Rectal smooth muscle tissue (tissue), 1 donor: ENCODE measurements around the gene CORO1A.
A peak's percentile ranks its signal among the peaks of the same experiment; 100 is the strongest.
"Not testable (repeated sequence)": the region's sequence is repeated elsewhere in the genome, so short reads cannot be mapped to it uniquely, and the experiment has no call there.

ENCODE experiments used
- H3K27ac ChIP-seq: one replicate; pipeline ENCODE4 v1.7.0; 2013; ENCODE audit warnings: low read depth, low read length, inconsistent platforms
- H3K27me3 ChIP-seq: one replicate; pipeline ENCODE4 v1.7.0; 2013; ENCODE audit warnings: low read length; ENCODE audit not compliant: control insufficient read depth, insufficient read depth
- H3K36me3 ChIP-seq: one replicate; pipeline ENCODE4 v1.7.0; 2013; ENCODE audit warnings: low read length; ENCODE audit not compliant: control insufficient read depth, insufficient read depth
- H3K4me1 ChIP-seq: one replicate; pipeline ENCODE4 v1.7.0; 2013; ENCODE audit warnings: low read length; ENCODE audit not compliant: control insufficient read depth, insufficient read depth
- H3K4me3 ChIP-seq: one replicate; pipeline ENCODE4 v1.7.0; 2013; ENCODE audit warnings: low read length
- H3K9ac ChIP-seq: one replicate; pipeline ENCODE4 v1.7.0; 2013; ENCODE audit warnings: low read length

The CORO1A gene

DNA sequence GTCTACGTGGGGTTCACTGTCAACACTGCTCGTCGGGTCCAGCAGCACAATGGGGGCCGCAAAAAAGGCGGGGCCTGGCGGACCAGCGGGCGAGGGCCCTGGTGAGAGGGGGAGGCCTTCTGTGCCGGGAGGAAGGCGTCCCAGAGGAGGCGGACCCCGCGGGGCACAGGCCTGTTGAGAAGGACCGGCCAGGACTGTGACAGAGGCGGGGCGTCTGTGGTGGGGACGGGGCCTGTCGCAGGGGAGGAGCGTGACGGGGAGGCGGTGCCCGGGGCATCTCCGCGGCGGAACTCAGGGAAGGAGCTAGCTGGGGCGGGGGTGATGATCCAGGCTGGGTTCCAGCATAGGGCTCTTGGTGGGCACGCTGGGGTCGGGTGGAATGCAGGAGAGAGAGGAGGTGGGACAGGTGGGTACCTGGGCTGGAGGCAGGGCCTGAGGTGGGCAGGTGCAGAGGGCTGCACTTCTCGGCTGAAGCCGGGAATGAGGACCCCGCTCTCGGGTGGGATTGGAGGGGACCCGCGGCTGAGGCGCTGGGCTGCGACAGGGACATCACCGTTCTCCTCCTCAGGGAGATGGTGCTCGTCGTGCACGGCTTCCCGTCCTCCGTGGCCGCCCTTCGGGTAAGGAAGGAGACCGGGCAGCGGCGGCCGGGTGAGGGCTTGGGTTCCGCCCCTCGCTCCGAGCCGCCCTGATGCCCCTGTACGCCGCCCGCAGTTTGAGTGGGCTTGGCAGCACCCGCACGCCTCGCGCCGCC is 10.9 kb downstream of the CORO1A start:
- H3K27me3 ChIP-seq, H3K9ac ChIP-seq, H3K36me3 ChIP-seq, H3K27ac ChIP-seq, H3K4me1 ChIP-seq: not testable (repeated sequence)
- peak overlapping the region; percentile 48 for H3K4me3 ChIP-seq

DNA sequence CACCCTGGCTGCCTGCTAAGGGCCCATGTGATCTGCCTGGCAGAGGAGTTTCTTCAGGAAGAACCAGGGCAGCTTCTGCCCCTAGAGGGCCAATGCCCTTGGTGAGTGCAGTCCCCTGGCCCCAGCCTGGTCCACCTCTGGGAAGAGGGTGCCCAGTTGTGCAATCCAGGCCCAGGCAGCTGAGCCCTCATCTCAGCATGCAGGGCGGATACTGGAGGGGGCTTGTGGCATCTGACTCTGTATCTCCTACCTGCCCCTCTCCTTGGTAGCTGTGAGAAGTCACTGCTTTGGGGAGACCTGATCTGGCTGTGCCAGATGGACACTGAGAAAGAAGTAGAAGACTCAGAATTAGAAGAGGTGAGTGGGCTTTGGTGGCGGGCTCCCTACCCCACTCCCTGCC is 13.6 kb downstream of the CORO1A start:
- not testable (repeated sequence) for H3K27ac ChIP-seq, H3K27me3 ChIP-seq, H3K9ac ChIP-seq, H3K4me1 ChIP-seq, H3K4me3 ChIP-seq, H3K36me3 ChIP-seq

DNA sequence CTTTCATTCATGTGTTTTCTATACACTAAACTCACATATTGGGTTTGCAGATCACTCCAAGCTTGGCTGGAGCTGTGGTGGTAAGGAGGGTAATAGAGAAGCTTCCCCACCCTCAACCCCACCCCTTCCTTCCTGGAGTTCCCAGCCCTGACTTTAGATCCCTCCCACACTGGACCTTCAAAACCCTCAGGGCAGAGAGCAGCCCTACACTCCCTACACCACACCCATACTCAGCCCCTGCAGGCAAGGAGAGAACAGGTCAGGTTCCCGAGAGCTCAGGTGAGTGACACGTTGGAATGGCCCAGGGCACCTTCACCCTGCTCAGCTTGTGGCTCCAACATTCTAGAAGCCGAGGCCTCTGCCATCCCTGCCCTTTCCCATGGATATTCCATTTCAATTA is 15.6 kb downstream of the CORO1A start, which contains the start of gene SULT1A3:
SULT1A3 (plus strand) TSS at position 207 of the 400 bp plus-strand sequence. CDS start 1,474 bp downstream, outside the sequence.
- H3K4me1 ChIP-seq, H3K9ac ChIP-seq, H3K27me3 ChIP-seq, H3K27ac ChIP-seq, H3K4me3 ChIP-seq, H3K36me3 ChIP-seq: not testable (repeated sequence)

DNA sequence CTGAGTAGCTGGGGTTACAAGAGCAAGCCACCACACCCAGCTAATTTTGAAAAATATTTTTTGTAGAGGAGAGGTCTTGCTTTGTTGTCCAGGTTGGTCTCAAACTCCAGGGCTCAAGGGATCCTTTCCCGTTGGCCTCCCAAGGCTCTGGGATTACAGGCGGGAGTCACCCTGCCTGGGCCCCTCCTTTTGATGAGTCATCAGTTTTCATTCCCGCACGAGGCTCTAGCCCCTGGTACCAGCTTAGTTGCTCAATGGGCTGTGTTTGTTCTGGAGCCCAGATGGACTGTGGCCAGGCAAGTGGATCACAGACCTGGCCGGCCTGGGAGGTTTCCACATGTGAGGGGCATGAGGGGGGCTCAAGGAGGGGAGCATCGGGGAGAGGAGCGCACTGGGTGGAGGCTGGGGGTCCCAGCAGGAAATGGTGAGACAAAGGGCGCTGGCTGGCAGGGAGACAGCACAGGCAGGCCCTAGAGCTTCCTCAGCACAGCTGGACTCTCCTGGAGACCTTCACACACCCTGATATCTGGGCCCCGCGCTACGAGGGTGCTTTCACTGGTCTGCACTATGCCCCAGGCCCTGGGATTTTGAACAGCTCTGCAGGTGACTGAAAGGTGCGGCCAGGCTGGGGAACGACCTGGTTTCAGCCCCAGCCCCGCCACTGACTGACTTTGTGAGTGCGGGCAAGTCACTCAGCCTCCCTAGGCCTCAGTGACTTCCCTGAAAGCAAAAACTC is 16.4 kb downstream of the CORO1A start:
- H3K36me3 ChIP-seq, H3K4me1 ChIP-seq, H3K27me3 ChIP-seq, H3K9ac ChIP-seq, H3K27ac ChIP-seq, H3K4me3 ChIP-seq: not testable (repeated sequence)

DNA sequence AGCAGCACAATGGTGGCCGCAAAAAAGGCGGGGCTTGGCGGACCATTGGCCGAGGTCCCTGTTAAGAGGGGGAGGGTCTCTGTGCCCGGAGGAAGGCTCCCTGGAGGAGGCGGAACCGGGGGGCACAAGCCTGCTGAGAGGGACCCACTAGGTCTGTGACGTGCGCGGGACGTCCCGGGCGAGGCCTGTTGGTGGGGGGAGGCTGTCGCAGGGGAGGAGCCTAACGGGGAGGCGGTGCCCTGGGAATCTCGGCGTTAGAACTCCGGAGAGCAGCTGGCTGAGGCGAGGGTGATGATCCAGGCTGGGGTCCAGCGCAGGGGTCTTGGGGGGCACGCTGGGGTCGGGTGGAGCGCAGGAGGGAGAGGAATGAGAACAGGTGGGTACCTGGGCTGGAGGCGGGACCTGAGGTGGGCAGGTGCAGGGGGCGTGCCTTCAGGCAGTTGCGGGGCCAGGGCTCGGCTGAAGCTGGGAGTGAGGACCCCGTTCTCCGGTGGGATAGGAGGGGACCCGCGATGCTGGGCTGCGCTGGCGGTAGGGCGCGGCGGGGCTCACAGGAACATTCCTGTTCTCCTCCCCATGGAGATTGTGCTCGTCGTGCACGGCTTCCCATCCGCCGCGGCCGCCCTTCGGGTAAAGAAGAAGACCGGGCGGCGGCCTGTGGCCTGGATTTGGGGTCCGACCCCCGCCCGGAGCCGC is 22.3 kb downstream of the CORO1A start:
- H3K36me3 ChIP-seq, H3K27ac ChIP-seq, H3K9ac ChIP-seq, H3K27me3 ChIP-seq, H3K4me1 ChIP-seq: not testable (repeated sequence)
- H3K4me3 ChIP-seq, result peak overlapping the region; percentile 61

DNA sequence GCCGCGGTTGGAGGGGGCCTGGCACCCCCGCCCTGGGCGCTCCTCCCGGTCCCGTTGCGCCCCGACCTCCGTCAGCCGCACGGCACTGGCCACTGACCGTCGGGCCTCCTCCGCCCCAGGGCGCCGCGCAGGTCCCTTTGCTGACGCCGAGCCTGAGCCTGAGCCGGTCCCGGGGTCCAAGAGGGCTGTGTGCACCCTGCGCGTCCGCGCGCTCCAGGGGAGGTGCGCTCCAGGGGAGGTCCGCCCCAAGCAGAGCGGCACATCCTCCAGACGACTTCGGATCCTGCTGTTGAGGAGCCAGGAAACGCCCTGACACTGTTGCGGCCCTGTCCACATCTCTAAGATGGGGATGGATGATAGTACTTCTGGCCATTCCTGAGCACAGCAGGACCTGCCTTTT is 22.9 kb downstream of the CORO1A start:
- not testable (repeated sequence) for H3K36me3 ChIP-seq, H3K4me1 ChIP-seq, H3K9ac ChIP-seq, H3K27me3 ChIP-seq, H3K27ac ChIP-seq, H3K4me3 ChIP-seq

DNA sequence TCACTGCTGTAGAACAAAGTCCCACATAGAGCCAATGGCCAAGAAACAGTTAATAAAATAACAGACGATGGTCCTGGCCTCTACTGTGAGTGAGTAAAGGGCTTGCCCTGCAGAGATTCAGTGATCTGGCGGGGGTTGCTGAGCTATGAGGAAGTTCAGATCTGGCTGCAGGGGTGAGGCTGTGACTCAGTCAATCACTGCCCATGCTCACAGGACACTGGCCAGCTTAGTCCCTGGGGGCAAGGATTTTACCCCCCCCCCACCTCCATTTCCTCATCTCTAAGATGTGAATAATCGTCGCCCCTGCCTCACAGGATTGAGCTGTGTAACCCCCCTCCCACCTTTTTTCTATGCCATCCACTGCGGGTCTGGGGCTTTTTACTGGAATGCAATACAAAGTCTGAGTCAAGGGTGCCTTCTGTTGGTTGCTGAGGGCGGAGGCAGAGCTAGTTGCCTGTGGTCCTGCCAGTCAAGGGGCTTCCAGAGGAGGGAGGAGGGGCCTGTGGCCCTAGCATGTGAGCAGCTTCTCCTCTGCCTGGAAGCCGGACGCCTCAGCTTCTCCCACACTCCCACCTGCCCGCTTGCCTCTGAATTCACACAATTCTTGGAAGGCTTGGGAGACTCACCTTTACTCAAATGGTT is 23.8 kb downstream of the CORO1A start:
- H3K4me3 ChIP-seq, H3K27ac ChIP-seq, H3K4me1 ChIP-seq, H3K9ac ChIP-seq, H3K36me3 ChIP-seq, H3K27me3 ChIP-seq: not testable (repeated sequence)

DNA sequence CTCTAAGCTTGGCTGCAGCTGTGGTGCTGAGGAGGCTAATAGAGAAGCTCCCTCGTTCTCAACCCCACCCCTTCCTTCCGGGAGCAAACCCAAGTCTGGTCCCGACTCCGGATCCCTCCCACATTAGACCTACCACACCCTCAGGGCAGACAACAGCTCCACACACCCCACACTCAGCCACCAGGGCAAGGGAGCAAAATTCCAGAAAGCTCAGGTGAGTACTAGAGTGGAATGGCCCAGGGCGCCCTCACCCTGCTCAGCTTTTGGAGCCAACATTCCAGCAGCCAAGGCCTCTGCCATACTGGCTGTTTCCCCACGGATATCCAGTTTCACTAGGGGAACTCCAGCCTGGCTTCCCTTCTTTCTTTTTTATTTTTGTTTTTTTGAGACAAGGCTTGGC is 25.6 kb downstream of the CORO1A start:
- H3K27ac ChIP-seq, H3K36me3 ChIP-seq: not testable (repeated sequence)

DNA sequence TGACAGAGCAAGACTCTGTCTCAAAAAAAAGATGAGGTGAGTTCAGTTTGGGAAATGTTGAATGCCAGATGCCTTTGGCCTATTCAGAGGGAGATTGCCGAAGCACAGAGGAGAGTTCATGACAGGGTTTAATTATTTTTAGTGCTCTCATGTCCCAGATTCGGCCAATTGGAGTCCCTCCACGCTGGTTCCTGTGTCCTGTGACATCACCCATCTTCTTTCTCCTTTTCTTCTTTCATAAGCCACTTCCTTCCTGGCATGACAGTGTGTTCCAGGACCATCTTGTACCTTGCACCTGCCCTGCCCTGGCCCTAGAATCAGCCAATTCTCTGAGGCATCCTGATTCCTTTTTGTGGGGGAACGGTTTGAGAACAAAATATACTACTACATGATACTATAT is 28.0 kb downstream of the CORO1A start:
- not testable (repeated sequence) for H3K36me3 ChIP-seq, H3K4me3 ChIP-seq, H3K9ac ChIP-seq, H3K27me3 ChIP-seq, H3K27ac ChIP-seq, H3K4me1 ChIP-seq

More for the DNA sequence above, 25.6 kb downstream of the CORO1A start:
- not testable (repeated sequence) for H3K9ac ChIP-seq, H3K27me3 ChIP-seq, H3K4me1 ChIP-seq, H3K4me3 ChIP-seq

DNA sequence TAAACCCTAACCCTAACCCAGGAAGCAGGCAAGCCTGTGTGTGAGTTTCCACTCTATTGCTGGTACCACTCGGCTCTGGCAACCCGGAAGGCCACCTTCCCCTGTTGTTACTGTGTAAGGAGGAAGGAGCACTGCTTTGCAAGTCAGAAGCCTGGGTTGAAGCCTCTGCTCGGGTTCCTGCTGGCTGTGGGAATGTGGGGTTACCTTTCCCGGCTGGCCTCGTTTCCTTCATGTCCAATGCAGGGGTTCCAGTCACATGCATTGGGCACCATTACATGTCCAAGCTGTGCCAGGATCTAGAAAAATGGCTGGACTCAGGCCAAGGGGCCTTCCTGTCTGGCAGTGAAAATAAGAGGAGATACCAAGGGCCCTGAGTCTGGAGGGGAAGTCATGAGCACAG is 33.7 kb downstream of the CORO1A start:
- not testable (repeated sequence) for H3K36me3 ChIP-seq, H3K4me1 ChIP-seq, H3K4me3 ChIP-seq, H3K9ac ChIP-seq, H3K27ac ChIP-seq, H3K27me3 ChIP-seq
